ENCODE results near the gene FBXO34. TPM values are rescaled to one million over a fixed set of nuclear protein-coding genes. Genes with fewer than 3 reads are reported as not detected.

The FBXO34 gene
- total and polyA plus RNA-seq, 9 of the 15 experiments (the other 6 are each of a cell fraction or from before 2014, with no cell fraction given) = 6.3 to 24.9 (median 16.2) TPM

DNA sequence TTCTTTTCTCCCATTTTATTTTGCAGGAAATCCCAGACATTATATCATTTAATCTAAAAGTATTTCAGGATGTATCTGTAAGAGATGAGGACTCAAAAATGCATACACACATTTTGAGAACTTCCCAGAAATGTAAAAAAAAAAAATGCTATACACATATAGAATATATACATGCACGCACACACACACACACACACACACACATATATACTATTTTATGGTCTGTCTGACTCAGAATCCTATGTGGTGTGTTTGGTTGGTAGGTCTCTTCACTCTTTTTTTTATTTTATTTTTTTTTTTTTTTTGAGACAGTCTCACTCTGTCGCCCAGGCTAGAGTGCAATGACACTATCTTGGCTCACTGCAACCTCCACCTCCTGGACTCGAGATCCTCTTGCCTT is 65.5 kb downstream of the FBXO34 start:
- Histone ChIP-seq H3K36me3 (ENCODE audit: control insufficient read depth, insufficient read depth, low read length) (peaks cover 3% of the 10 kb centered on the region; the same call in 1 of the 3 replicates), H3K4me2 (ENCODE audit: insufficient read depth, low read length) (no peak overlapping the region), H3K4me1 (replicated peaks in 1 of 2; ENCODE audit: control insufficient read depth in 2 of 2, insufficient read depth in 2 of 2, low read length in 2 of 2) (peaks cover 0 to 7% of the 10 kb centered on the region in 2 experiments; a peak in 4 of 5 replicates), H3K9me3 (replicated peaks; ENCODE audit: control insufficient read depth, insufficient read depth, low read depth, low read length) (no peaks in the 10 kb centered on the region), H4K20me1 (replicated peaks; ENCODE audit: control insufficient read depth, insufficient read depth, low read length) (0 out of 2 replicates have a peak, but pooled peaks cover 8% of the 10 kb centered on the region), H3K27ac (ENCODE audit: extremely low read depth, low read depth, low read length) (no peak overlapping the region), H3K4me3 (no peak overlapping the region), H2AFZ (ENCODE audit: low read depth, low read length) (no peak overlapping the region), H3K9me1 (ENCODE audit: control insufficient read depth, insufficient read depth, low read length) (no peaks in the 10 kb centered on the region), H3K79me2 (ENCODE audit: control insufficient read depth, insufficient read depth, low read length) (peaks cover 53% of the 10 kb centered on the region), H3K27me3 (ENCODE audit: control insufficient read depth in 2 of 2, insufficient read depth in 2 of 2, low read length in 2 of 2) (no peaks in the 10 kb centered on the region), H3K9ac (ENCODE audit: insufficient read depth in 1 of 2, low read depth in 2 of 2, low read length in 2 of 2) (no peak overlapping the region)
- no TSS peak for BruUV-seq (replicated peaks)
- in situ Hi-C loops (cut with MboI) = no loop called here
- ATAC-seq = no peak
- CTCF ChIA-PET (ENCODE audit: low intra/inter-chr PET ratio) = no interaction called here
- POLR2A ChIA-PET = no interaction called here
- no peak for FAIRE-seq
- TF ChIP-seq ZNF830 (CRISPR knock-in tag; IDR thresholded peaks at IDR 0.05) (no peak), RBM34 (IDR thresholded peaks at IDR 0.05; ENCODE audit: borderline replicate concordance, insufficient read depth, low read length) (no peak), KLF10 (CRISPR knock-in tag; IDR thresholded peaks at IDR 0.05) (no peak), ZNF699 (CRISPR knock-in tag; IDR thresholded peaks at IDR 0.05; ENCODE audit: insufficient replicate concordance) (no peak), NR2C1 (IDR thresholded peaks at IDR 0.05) (no peak), NR2C1 (tag; IDR thresholded peaks at IDR 0.05) (no peak), NELFE (IDR thresholded peaks at IDR 0.05; ENCODE audit: insufficient read depth, insufficient read length) (no peak), KDM1A (IDR thresholded peaks at IDR 0.05) (no peak), POLR2G (IDR thresholded peaks at IDR 0.05; ENCODE audit: low read depth, low read length) (no peak), IFI16 (CRISPR knock-in tag; IDR thresholded peaks at IDR 0.05) (no peak), CEBPG (CRISPR knock-in tag; IDR thresholded peaks at IDR 0.05) (no peak), CEBPG (tag; conservative IDR thresholded peaks at IDR 0.05 in 1 of 2, IDR thresholded peaks at IDR 0.05 in 1 of 2) (no peak), BCL6 (CRISPR knock-in tag; IDR thresholded peaks at IDR 0.05) (no peak), TBP (optimal IDR thresholded peaks at IDR 0.05; ENCODE audit: low read depth, low read length) (no peak), ZC3H11A (IDR thresholded peaks at IDR 0.05; ENCODE audit: low read depth, low read length) (no peak), SIN3A (IDR thresholded peaks at IDR 0.05; ENCODE audit: borderline replicate concordance in 2 of 2, control insufficient read depth in 1 of 2, low read depth in 2 of 2, low read length in 2 of 2) (no peak), ZKSCAN1 (IDR thresholded peaks at IDR 0.05; ENCODE audit: low read depth, low read length) (no peak)
- TF ChIP-seq, protein P1, sequence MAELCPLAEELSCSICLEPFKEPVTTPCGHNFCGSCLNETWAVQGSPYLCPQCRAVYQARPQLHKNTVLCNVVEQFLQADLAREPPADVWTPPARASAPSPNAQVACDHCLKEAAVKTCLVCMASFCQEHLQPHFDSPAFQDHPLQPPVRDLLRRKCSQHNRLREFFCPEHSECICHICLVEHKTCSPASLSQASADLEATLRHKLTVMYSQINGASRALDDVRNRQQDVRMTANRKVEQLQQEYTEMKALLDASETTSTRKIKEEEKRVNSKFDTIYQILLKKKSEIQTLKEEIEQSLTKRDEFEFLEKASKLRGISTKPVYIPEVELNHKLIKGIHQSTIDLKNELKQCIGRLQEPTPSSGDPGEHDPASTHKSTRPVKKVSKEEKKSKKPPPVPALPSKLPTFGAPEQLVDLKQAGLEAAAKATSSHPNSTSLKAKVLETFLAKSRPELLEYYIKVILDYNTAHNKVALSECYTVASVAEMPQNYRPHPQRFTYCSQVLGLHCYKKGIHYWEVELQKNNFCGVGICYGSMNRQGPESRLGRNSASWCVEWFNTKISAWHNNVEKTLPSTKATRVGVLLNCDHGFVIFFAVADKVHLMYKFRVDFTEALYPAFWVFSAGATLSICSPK (IDR thresholded peaks at IDR 0.05; ENCODE audit: borderline replicate concordance) = no peak
- TF ChIP-seq, protein P2, sequence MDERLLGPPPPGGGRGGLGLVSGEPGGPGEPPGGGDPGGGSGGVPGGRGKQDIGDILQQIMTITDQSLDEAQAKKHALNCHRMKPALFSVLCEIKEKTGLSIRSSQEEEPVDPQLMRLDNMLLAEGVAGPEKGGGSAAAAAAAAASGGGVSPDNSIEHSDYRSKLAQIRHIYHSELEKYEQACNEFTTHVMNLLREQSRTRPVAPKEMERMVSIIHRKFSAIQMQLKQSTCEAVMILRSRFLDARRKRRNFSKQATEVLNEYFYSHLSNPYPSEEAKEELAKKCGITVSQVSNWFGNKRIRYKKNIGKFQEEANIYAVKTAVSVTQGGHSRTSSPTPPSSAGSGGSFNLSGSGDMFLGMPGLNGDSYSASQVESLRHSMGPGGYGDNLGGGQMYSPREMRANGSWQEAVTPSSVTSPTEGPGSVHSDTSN (CRISPR knock-in tag; IDR thresholded peaks at IDR 0.05; ENCODE audit: low read depth) = no peak
- TF ChIP-seq, protein P2 (tag; conservative IDR thresholded peaks at IDR 0.05; ENCODE audit: low read depth) = no peak
- intact Hi-C loops (cut with micrococcal nuclease) = no loop called here
- 90% methylated on average over 2 of the region's 3 CpGs for WGBS (ENCODE audit: insufficient coverage, low coverage, missing lambda C conversion rate)
- no peak for DNase-seq (ENCODE audit: extremely low read depth in 1 of 4, low spot score in 3 of 4)
